Measurements from ENCODE around the gene UVRAG. TPM values are rescaled to one million over a fixed set of nuclear protein-coding genes. Genes with fewer than 3 reads are reported as not detected.

Gene UVRAG
- total RNA-seq, 1 donor from 2014 or later = 20.2 TPM

DNA sequence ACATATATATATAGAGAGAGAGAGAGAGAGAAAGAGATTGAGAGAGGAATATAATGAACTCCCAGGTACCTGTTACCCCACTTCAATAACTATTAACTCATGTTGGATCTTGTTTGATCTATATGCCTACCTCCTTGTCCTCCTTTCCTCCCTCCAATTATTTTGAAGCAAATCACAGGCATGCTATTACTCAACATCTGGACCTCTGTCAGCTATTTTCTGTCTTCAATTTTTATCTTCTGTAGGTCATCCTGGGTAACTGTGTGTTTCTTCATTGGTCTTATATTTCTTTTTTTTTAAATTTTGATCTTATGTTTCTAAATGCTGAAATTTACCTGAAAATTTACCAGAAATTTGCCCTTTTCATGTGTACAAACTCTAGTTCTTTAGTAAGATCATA, 24.8 kb downstream of the UVRAG start:
- peaks cover 15% of the 10 kb centered on the region for H3K4me1 Mint-ChIP-seq (ENCODE audit: unreplicated experiment)
- no peak overlapping the region for H3K27ac Mint-ChIP-seq (ENCODE audit: unreplicated experiment)
- H3K4me3 Mint-ChIP-seq (ENCODE audit: unreplicated experiment) = no peak overlapping the region
- H3K36me3 Mint-ChIP-seq (ENCODE audit: unreplicated experiment) = no peaks in the 10 kb centered on the region
- H3K27me3 Mint-ChIP-seq (ENCODE audit: unreplicated experiment) = no peaks in the 10 kb centered on the region
- H3K9me3 Mint-ChIP-seq (ENCODE audit: unreplicated experiment) = no peaks in the 10 kb centered on the region
- TF ChIP-seq CTCF (IDR thresholded peaks at IDR 0.05) = no peak
- DNase-seq (ENCODE audit: extremely low spot score, unreplicated experiment) = no peak

DNA sequence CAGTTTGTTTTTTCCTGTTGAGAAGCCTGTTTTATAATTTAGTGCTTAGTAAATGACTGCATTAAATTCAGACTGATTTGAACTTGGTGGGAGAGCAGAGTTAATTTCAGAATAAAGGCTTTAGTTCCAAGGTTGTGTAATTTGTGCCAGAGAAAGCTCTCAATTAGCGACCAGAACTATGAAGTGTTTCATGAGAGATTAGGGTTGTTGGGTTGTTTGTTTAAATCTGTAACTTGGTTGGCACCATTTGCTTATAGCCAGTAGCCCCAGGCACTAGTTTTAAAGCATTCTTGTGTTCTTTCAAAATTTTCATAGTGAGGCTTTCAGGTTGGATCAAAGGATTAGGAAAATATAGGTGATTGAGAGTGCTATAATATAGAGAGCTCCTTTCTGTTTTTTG, 25.5 kb downstream of the UVRAG start:
- DNase-seq (ENCODE audit: extremely low spot score, unreplicated experiment) = no peak
- Mint-ChIP-seq H3K4me3 (ENCODE audit: unreplicated experiment) (no peak overlapping the region), H3K27ac (ENCODE audit: unreplicated experiment) (no peak overlapping the region), H3K4me1 (ENCODE audit: unreplicated experiment) (peaks cover 15% of the 10 kb centered on the region), H3K36me3 (ENCODE audit: unreplicated experiment) (no peaks in the 10 kb centered on the region), H3K9me3 (ENCODE audit: unreplicated experiment) (no peaks in the 10 kb centered on the region), H3K27me3 (ENCODE audit: unreplicated experiment) (no peaks in the 10 kb centered on the region)
- TF ChIP-seq CTCF (IDR thresholded peaks at IDR 0.05) = no peak

DNA sequence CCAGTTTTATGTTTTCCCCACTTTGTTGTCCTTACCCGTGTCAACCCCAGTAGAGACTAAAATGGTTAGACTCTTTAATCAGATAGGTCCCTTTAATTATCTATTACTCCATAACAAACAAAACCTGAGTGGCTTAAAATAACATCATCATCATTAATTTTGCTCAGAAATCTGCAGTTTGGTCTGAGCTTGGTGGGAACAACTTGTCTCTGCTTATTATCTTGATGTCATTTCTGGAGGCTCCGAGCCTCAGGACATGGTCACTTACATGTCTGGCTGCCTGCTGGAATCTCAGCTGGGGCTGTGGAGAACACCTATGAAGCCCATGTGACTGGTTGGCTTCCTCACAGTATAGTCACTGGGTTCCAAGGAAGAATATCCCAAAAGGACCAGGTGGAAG, 26.7 kb downstream of the UVRAG start:
- Mint-ChIP-seq H3K27me3 (ENCODE audit: unreplicated experiment) (no peaks in the 10 kb centered on the region), H3K9me3 (ENCODE audit: unreplicated experiment) (no peaks in the 10 kb centered on the region), H3K4me1 (ENCODE audit: unreplicated experiment) (peaks cover 15% of the 10 kb centered on the region), H3K36me3 (ENCODE audit: unreplicated experiment) (peaks cover 2% of the 10 kb centered on the region), H3K27ac (ENCODE audit: unreplicated experiment) (no peak overlapping the region), H3K4me3 (ENCODE audit: unreplicated experiment) (no peak overlapping the region)
- DNase-seq (ENCODE audit: extremely low spot score, unreplicated experiment) = no peak
- TF ChIP-seq CTCF (IDR thresholded peaks at IDR 0.05) = no peak

DNA sequence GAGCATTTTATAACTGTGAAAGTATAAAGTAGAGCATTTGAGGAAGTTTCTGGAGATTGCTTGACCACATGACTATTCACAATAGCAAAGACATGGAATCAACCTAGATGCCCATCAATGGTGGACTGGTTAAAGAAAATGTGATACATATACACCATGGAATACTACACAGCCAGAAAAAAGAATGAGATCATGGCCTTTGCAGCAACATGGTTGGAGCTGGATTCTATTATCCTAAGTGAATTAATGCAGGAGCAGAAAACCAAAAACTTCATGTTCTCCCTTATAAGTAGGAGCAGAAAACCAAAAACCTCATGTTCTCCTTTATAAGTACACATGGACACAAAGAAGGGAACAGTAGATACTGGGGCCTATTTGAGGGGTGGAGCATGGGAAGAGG, 30.3 kb downstream of the UVRAG start:
- no peak for DNase-seq (ENCODE audit: extremely low spot score, unreplicated experiment)
- no peak overlapping the region for H3K4me3 Mint-ChIP-seq (ENCODE audit: unreplicated experiment)
- TF ChIP-seq CTCF (IDR thresholded peaks at IDR 0.05) = no peak

GRCh38 chr11:75849894-75850293, 34.9 kb downstream of the UVRAG start:
- H3K4me3 Mint-ChIP-seq (ENCODE audit: unreplicated experiment) = no peak overlapping the region
- TF ChIP-seq CTCF (IDR thresholded peaks at IDR 0.05) = no peak

More for the DNA sequence above, 30.3 kb downstream of the UVRAG start:
- H3K4me1 Mint-ChIP-seq (ENCODE audit: unreplicated experiment) = peaks cover 14% of the 10 kb centered on the region
- no peak overlapping the region for H3K27ac Mint-ChIP-seq (ENCODE audit: unreplicated experiment)
- no peaks in the 10 kb centered on the region for H3K27me3 Mint-ChIP-seq (ENCODE audit: unreplicated experiment)
- peaks cover 4% of the 10 kb centered on the region for H3K36me3 Mint-ChIP-seq (ENCODE audit: unreplicated experiment)
- H3K9me3 Mint-ChIP-seq (ENCODE audit: unreplicated experiment) = no peaks in the 10 kb centered on the region

More at GRCh38 chr11:75849894-75850293, 34.9 kb downstream of the UVRAG start:
- Mint-ChIP-seq H3K9me3 (ENCODE audit: unreplicated experiment) (no peaks in the 10 kb centered on the region), H3K36me3 (ENCODE audit: unreplicated experiment) (peaks cover 9% of the 10 kb centered on the region), H3K4me1 (ENCODE audit: unreplicated experiment) (peaks cover 3% of the 10 kb centered on the region), H3K27me3 (ENCODE audit: unreplicated experiment) (no peaks in the 10 kb centered on the region), H3K27ac (ENCODE audit: unreplicated experiment) (no peak overlapping the region)
- DNase-seq (ENCODE audit: extremely low spot score, unreplicated experiment) = no peak

Data from osteocyte (in vitro differentiated cells).